GM23248 (cell line): ENCODE measurements around the gene DEFB131A. TPM values are rescaled to one million over a fixed set of nuclear protein-coding genes. Genes with fewer than 3 reads are reported as not detected.
"Not testable (repeated sequence)": the region's sequence is repeated elsewhere in the genome, so short reads cannot be mapped to it uniquely, and the experiment has no call there.

Experiments used
- DNase-seq: peaks from one replicate; pipeline ENCODE4 v3.0.0-alpha.2; 2015
- H2AFZ ChIP-seq: fragments of 200-600 bp; sonication (generic); 2 replicates; pipeline ENCODE4 v1.6.1; 2016; ENCODE audit warnings: antibody characterized with exemption
- H3F3A ChIP-seq: fragments of 200-600 bp; sonication (generic); 2 replicates; pipeline ENCODE4 v1.6.1; 2016; ENCODE audit warnings: mild to moderate bottlenecking, antibody characterized with exemption, mixed run types; ENCODE audit not compliant: insufficient read depth
- H3K27ac ChIP-seq: fragments of 200-600 bp; sonication (generic); 2 replicates; pipeline ENCODE4 v1.5.1; 2016; ENCODE audit warnings: mild to moderate bottlenecking
- H3K27me3 ChIP-seq: fragments of 200-600 bp; sonication (generic); replicated peaks from 2 replicates; pipeline ENCODE4 v1.6.1; 2016; ENCODE audit warnings: mild to moderate bottlenecking; ENCODE audit not compliant: insufficient read depth
- H3K36me3 ChIP-seq: fragments of 200-600 bp; sonication (generic); 2 replicates; pipeline ENCODE4 v1.6.1; 2016; ENCODE audit warnings: low read depth, mild to moderate bottlenecking
- H3K4me1 ChIP-seq: fragments of 200-600 bp; sonication (generic); 2 replicates; pipeline ENCODE4 v1.6.1; 2016; ENCODE audit warnings: mild to moderate bottlenecking; ENCODE audit not compliant: insufficient read depth
- H3K4me2 ChIP-seq: fragments of 200-600 bp; sonication (generic); one replicate; pipeline ENCODE4 v1.6.1; 2016; ENCODE audit warnings: mild to moderate bottlenecking; ENCODE audit not compliant: unreplicated experiment
- H3K4me3 ChIP-seq: fragments of 200-600 bp; sonication (generic); 2 replicates; pipeline ENCODE4 v1.5.1; 2016; ENCODE audit warnings: mild to moderate bottlenecking
- H3K79me2 ChIP-seq: fragments of 200-600 bp; sonication (generic); 2 replicates; pipeline ENCODE4 v1.6.1; 2016; ENCODE audit warnings: mild to moderate bottlenecking; ENCODE audit not compliant: insufficient read depth
- H3K9ac ChIP-seq: fragments of 200-600 bp; sonication (generic); 2 replicates; pipeline ENCODE4 v1.6.1; 2016; ENCODE audit warnings: mild to moderate bottlenecking
- H3K9me2 ChIP-seq: fragments of 200-600 bp; sonication (generic); 2 replicates; pipeline ENCODE4 v1.6.1; 2016; ENCODE audit warnings: mixed run types, mild to moderate bottlenecking, moderate library complexity; ENCODE audit not compliant: insufficient read depth
- H3K9me3 ChIP-seq: fragments of 200-600 bp; sonication (generic); one replicate; pipeline ENCODE4 v1.6.1; 2017; ENCODE audit warnings: low read depth
- H4K20me1 ChIP-seq: fragments of 200-600 bp; sonication (generic); 2 replicates; pipeline ENCODE4 v1.6.0; 2016; ENCODE audit not compliant: insufficient read depth
- WGBS, 2 experiments: methylation state at CpG; one replicate each; pipeline ENCODE4 v1.1.6; 2015 to 2017; ENCODE audit warnings: low lambda C conversion rate in 2 of 2, low coverage in 1 of 2; ENCODE audit errors: missing lambda C conversion rate in 2 of 2; 5-methylcytosine and 5-hydroxymethylcytosine counted together
- in situ Hi-C: fragments of 300-500 bp; cut with MboI; formaldehyde crosslinking; loops from 2 replicates; pipeline ENCODE4 v1.15.0; 2020
- polyA plus RNA-seq: library from polyadenylated mRNA; unstranded; fragments of >200 nt; fragmentation: Nextera tagmentation; extraction: Ambion mirVana; gene quantifications from 2 replicates; pipeline ENCODE4 v1.2.1, GENCODE V29; 2016
- small RNA-seq: library from RNA; depleted of rRNA; stranded (forward); fragments of <200 nt; gene quantifications from one replicate; pipeline ENCODE3, GENCODE V24; 2014; ENCODE audit warnings: low read depth, low replicate concordance
- total RNA-seq: library from RNA; depleted of rRNA; stranded (reverse); fragments of >200 nt; shearing (Covaris generic); gene quantifications from 2 replicates; pipeline ENCODE4 v1.2.3, GENCODE V29; 2014; rRNA removed

The DEFB131A gene
- total and polyA plus RNA-seq, 2 experiments from 2014 or later: not detected

DNA sequence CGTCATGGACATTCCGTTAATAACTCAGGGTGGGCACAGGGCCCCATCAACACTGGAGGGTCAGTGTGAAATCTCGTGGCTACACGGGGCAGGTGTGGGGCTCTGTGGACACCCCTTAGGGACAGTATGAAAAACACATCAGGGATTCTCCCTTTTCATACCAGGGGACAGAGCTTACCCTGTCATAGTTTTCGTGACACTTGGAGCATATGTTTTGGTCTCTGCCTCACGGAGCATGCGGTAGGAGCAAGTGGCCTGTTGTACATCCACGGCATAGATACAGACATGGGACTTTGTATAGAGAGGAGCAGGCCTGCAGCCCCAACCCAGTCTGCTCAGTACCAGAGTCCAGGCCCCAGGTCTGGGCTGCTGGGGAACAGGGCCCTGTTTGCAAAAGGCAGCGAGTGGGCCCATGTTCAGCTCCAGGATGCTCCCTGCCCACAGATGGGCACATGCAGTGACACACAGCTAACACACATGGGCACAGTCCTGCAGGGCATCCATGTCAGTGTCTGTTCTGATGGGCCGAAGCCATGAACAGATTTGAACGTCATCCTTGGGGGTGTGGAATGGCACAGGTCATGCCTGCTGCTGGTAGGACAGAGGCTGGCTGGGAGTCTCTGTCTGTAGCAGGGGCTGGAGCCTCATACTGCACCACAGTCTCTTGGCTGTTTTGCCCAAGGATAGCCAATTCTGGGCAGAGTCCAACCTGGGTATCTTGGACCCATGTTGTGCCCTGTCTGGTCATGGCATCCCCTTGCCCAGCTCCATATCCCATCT lies 50.2 kb downstream of the DEFB131A start:
- H3K9me2 ChIP-seq, in situ Hi-C loops, H2AFZ ChIP-seq, H3K9ac ChIP-seq, H3K9me3 ChIP-seq, DNase-seq, H3K4me1 ChIP-seq, H3K36me3 ChIP-seq, H3K4me2 ChIP-seq, H3K79me2 ChIP-seq, H3F3A ChIP-seq, H3K27ac ChIP-seq, H3K4me3 ChIP-seq, H4K20me1 ChIP-seq, H3K27me3 ChIP-seq: not testable (repeated sequence)
- 48 to 51% methylated on average over 10 of the region's 11 CpGs for WGBS, 2 experiments

DNA sequence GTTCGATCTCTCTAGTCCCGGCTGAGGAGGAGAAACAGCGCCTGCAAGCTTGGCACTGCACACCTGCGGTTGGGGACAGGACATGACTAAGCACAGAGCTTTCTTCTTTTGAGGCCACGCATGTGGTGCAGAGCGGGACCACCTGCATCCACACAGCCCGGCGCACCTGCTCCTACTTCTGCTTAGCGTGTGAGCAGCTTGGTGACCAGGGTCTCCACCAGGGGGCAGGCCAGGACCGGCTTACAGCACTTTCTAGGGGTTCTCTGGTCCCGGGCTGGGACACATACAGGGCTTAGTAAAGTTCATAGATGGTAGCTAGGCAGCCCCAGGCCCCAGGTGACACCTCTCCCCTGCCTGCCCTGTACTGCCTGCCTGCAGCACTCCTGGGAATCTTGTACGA lies 51.2 kb downstream of the DEFB131A start:
- H4K20me1 ChIP-seq, H3K36me3 ChIP-seq, H3K27me3 ChIP-seq, H3K4me3 ChIP-seq, H2AFZ ChIP-seq, H3K9me2 ChIP-seq, H3K4me2 ChIP-seq, H3K79me2 ChIP-seq, H3F3A ChIP-seq, H3K9me3 ChIP-seq, H3K4me1 ChIP-seq, in situ Hi-C loops, H3K27ac ChIP-seq, H3K9ac ChIP-seq: not testable (repeated sequence)
- WGBS, 2 experiments: 9 to 10% methylated on average over 11 of the region's 12 CpGs
- peak; percentile 59 for DNase-seq

DNA sequence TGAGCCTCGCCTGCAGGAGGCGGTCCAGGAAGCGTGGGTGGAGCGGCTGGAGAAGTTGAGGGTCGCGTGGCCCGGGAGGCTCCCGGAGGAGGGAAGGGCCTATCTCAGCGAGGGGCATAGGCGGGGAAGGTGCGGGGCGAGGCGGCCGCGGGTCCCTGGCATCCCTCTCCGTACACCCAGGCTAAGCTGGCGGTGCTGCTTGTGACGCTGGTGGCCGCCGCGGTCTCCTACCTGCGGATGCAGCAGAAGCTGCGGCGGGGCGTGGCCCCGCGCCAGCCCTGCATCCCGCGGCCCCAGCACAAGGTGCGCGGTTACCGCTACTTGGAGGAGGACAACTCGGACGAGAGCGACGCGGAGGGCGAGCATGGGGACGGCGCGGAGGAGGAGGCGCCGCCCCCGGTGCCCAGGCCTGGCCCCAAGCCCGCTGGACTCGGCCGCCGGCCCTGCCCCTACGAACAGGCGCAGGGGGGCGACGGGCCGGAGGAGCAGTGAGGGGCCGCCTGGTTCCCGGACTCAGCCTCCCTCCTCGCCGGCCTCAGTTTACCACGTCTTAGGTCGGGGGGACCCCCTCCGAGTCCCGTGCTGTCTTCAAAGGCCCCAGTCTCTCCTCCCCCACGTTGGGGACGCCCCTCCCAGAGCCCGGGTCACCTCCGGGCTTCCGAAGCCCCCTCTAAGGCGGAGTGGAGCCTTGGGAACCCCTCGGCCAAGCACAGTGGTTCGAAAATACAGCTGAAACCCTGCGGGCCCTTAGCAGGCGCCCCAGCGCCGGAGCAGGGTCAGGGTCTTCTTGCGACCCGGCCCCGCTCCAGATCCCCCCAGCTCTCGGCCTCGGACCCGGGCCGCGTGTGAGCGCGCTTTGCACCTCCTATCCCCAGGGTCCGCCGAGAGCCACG lies 53.6 kb downstream of the DEFB131A start:
- DNase-seq, H3K9me2 ChIP-seq, in situ Hi-C loops, H3K36me3 ChIP-seq, H3K9ac ChIP-seq, H3F3A ChIP-seq, H3K4me1 ChIP-seq, H3K4me2 ChIP-seq, H3K79me2 ChIP-seq, H2AFZ ChIP-seq, H3K27me3 ChIP-seq, H4K20me1 ChIP-seq, H3K27ac ChIP-seq, H3K9me3 ChIP-seq, H3K4me3 ChIP-seq: not testable (repeated sequence)
- WGBS, 2 experiments: 2 to 4% methylated on average over 50 to 64 of the region's 86 CpGs

DNA sequence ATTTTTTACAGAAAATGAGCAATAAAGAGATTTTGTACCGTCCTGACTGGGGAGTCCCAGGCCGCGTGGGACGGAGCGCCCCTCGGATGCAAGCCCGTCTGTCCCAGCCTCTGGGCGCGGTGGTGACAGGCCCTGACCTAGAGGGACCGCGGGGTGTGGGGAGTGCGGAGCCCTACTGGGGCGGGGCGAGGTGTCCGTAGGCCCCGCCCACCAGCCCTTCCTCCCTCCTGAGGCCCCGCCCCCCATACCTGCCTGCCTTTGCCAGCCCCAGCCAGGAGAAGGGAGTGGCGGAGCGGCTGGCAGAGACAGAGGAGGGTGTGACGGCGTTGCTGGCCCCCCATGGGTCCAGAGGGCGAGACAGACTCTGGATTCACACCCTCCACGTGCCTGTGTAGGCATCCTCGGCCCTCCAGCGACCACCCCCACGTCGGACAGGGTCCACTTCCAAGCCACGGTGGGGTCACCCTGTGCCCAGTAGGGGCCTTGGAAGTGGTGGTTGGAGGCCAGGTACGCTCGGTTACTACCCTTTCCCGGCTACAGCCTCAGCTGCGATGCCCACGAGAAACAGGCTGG lies 54.3 kb downstream of the DEFB131A start:
- 36 to 47% methylated on average over 23 to 31 of the region's 33 CpGs for WGBS, 2 experiments
- in situ Hi-C loops, DNase-seq: not testable (repeated sequence)

DNA sequence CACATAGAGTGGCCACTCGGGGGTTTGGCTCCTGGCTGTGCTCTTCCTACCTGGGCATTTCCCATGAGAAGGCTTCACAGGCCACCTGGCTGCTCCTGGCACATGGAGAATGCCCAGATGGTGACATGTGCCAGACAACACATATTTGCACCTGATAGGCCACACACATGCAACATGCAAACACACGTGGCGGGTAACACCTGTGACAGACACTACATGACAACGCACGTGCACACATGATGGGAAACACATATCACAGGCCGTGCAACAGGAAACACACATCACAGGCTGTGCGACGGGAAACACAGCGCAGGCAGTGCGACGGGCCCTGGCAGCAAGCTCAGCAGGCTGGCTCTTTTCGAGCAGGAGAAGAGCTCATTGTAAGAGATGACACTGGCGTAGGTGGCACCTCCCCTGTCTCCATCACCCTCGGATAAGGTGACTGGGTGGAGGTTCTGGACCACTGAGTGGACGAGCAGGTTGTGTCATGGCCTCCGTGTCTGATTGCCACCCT lies 55.8 kb downstream of the DEFB131A start:
- H3K9me3 ChIP-seq, H3K9ac ChIP-seq, DNase-seq, H3K4me2 ChIP-seq, in situ Hi-C loops, H3K9me2 ChIP-seq, H3K4me1 ChIP-seq, H3K79me2 ChIP-seq, H3K36me3 ChIP-seq, H3K4me3 ChIP-seq, H3K27ac ChIP-seq, H3K27me3 ChIP-seq, H3F3A ChIP-seq, H4K20me1 ChIP-seq, H2AFZ ChIP-seq: not testable (repeated sequence)
- 78 to 81% methylated on average over 16 of the region's 16 CpGs for WGBS, 2 experiments

More for the DNA sequence above, 54.3 kb downstream of the DEFB131A start:
- H3K36me3 ChIP-seq, H3K27ac ChIP-seq, H4K20me1 ChIP-seq, H3K4me3 ChIP-seq, H2AFZ ChIP-seq, H3K9me3 ChIP-seq, H3K79me2 ChIP-seq, H3K9ac ChIP-seq, H3K4me1 ChIP-seq, H3F3A ChIP-seq, H3K4me2 ChIP-seq, H3K27me3 ChIP-seq, H3K9me2 ChIP-seq: not testable (repeated sequence)

Small RNA genes lying within 50 kb of the gene (small RNA-seq; reads per million reads assigned to genes)
- gene RNA5SP153: not detected

Other genes starting within 250 kb of the DEFB131A start
- gene USP17L10, start 233.8 kb upstream of the DEFB131A start, total RNA-seq: not detected in 2 replicates
- not detected in 2 replicates for gene USP17L10, start 233.8 kb upstream of the DEFB131A start, polyA plus RNA-seq
- gene USP17L11, start 229.0 kb upstream of the DEFB131A start, total RNA-seq: not detected in 2 replicates
- gene USP17L11, start 229.0 kb upstream of the DEFB131A start, polyA plus RNA-seq: not detected in 2 replicates
- gene USP17L12, start 224.3 kb upstream of the DEFB131A start, total RNA-seq: not detected in 2 replicates
- gene USP17L12, start 224.3 kb upstream of the DEFB131A start, polyA plus RNA-seq: not detected in 2 replicates
- gene USP17L13, start 219.5 kb upstream of the DEFB131A start, total RNA-seq: not detected in 2 replicates
- gene USP17L13, start 219.5 kb upstream of the DEFB131A start, polyA plus RNA-seq: not detected in 2 replicates
- gene USP17L15, start 210.0 kb upstream of the DEFB131A start, total RNA-seq: not detected in 2 replicates
- gene USP17L15, start 210.0 kb upstream of the DEFB131A start, polyA plus RNA-seq: not detected in 2 replicates
- gene USP17L17, start 200.5 kb upstream of the DEFB131A start, total RNA-seq: not detected in 2 replicates
- gene USP17L17, start 200.5 kb upstream of the DEFB131A start, polyA plus RNA-seq: not detected in 2 replicates
- not detected in 2 replicates for gene USP17L18, start 195.8 kb upstream of the DEFB131A start, total RNA-seq
- gene USP17L18, start 195.8 kb upstream of the DEFB131A start, polyA plus RNA-seq: not detected in 2 replicates
- gene USP17L19, start 191.0 kb upstream of the DEFB131A start, total RNA-seq: not detected in 2 replicates
- not detected in 2 replicates for gene USP17L19, start 191.0 kb upstream of the DEFB131A start, polyA plus RNA-seq
- not detected in 2 replicates for gene USP17L20, start 186.3 kb upstream of the DEFB131A start, total RNA-seq
- not detected in 2 replicates for gene USP17L20, start 186.3 kb upstream of the DEFB131A start, polyA plus RNA-seq
- gene USP17L21, start 181.5 kb upstream of the DEFB131A start, total RNA-seq: not detected in 2 replicates
- not detected in 2 replicates for gene USP17L21, start 181.5 kb upstream of the DEFB131A start, polyA plus RNA-seq
- gene USP17L22, start 176.8 kb upstream of the DEFB131A start, total RNA-seq: not detected in 2 replicates
- not detected in 2 replicates for gene USP17L22, start 176.8 kb upstream of the DEFB131A start, polyA plus RNA-seq
- gene USP17L24, start 119.2 kb upstream of the DEFB131A start, total RNA-seq: not detected in 2 replicates
- gene USP17L24, start 119.2 kb upstream of the DEFB131A start, polyA plus RNA-seq: not detected in 2 replicates
- gene USP17L25, start 114.5 kb upstream of the DEFB131A start, total RNA-seq: not detected in 2 replicates
- not detected in 2 replicates for gene USP17L25, start 114.5 kb upstream of the DEFB131A start, polyA plus RNA-seq
- not detected in 2 replicates for gene USP17L26, start 109.8 kb upstream of the DEFB131A start, total RNA-seq
- not detected in 2 replicates for gene USP17L26, start 109.8 kb upstream of the DEFB131A start, polyA plus RNA-seq
- not detected in 2 replicates for gene USP17L5, start 105.0 kb upstream of the DEFB131A start, total RNA-seq
- not detected in 2 replicates for gene USP17L5, start 105.0 kb upstream of the DEFB131A start, polyA plus RNA-seq
- not detected in 2 replicates for gene USP17L27, start 100.3 kb upstream of the DEFB131A start, total RNA-seq
- not detected in 2 replicates for gene USP17L27, start 100.3 kb upstream of the DEFB131A start, polyA plus RNA-seq
- gene USP17L28, start 95.5 kb upstream of the DEFB131A start, total RNA-seq: not detected in 2 replicates
- gene USP17L28, start 95.5 kb upstream of the DEFB131A start, polyA plus RNA-seq: not detected in 2 replicates
- gene USP17L29, start 90.8 kb upstream of the DEFB131A start, total RNA-seq: not detected in 2 replicates
- gene USP17L29, start 90.8 kb upstream of the DEFB131A start, polyA plus RNA-seq: not detected in 2 replicates
- gene USP17L30, start 81.3 kb upstream of the DEFB131A start, total RNA-seq: not detected in 2 replicates
- gene USP17L30, start 81.3 kb upstream of the DEFB131A start, polyA plus RNA-seq: not detected in 2 replicates